Measurements from ENCODE around the gene SLC13A2.

Gene SLC13A2

DNA sequence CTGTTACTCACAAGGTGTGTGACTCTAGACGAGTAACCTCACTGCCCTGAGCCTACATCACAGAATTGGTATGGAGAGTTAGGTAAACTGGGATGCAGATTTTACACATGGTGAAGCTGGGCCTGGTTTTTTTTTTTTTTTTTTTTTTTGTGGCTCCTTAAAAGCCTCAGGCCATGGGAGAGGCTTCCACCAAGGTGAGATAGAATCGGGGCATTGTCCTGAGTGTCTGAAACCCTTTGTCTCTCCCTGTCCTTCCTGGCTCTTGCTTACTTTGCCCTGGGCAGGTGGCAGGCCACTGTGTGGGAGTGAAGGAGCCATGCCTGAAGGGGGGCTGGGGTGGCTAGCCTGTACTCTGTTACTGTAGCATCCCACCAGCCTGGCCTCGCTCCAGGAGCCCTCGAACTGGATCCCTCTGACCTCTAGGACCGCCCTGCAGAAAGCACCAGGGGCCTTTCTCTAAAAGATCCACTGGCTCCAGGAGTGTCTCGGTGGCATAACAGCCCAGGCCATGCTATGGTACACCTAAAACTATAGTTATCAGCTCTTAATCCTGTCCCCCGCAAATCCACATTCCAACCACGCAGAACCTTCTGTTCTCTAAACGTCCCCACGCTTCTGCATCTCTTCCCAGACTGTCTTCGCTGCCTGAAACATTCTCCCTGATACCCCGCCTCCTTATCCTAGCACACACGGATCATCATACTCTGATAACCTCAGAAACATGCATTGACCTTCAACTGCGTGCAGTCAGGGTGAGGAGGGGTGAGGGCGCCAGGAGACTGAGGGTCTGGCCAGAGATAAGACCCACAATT is 1.7 kb upstream of the SLC13A2 start:
- no peak for DNase-seq

DNA sequence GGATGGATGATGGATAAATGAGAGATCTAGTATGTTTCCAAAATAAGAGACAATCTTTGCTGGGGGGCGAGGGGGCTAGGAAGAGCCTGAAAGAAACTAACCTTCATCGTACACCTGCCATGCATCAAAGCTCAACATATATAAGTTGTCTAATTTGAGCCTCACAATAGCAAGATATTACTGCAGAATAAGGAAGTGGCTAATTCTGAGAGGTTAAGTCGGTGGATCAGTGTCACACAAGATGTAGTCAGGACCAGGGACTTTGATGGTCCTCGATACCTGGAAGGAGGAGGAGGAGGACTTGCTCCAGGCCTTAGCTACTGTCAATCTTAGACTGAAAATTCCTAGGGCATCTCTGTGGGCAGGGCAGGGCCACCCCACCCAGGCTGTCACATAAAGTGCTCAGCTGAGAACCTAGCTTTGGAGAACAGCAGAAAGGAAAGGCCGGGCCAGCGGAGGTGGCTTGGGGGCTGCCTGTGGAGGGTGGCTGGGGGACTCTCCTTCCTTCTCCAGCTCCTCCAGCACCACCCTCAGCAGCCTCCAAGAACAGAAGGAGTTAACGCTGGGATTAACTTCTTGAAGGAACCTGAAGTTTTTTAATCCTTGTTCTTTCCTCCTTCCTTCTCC is 460 bp upstream of the SLC13A2 start:
- no peak for DNase-seq

DNA sequence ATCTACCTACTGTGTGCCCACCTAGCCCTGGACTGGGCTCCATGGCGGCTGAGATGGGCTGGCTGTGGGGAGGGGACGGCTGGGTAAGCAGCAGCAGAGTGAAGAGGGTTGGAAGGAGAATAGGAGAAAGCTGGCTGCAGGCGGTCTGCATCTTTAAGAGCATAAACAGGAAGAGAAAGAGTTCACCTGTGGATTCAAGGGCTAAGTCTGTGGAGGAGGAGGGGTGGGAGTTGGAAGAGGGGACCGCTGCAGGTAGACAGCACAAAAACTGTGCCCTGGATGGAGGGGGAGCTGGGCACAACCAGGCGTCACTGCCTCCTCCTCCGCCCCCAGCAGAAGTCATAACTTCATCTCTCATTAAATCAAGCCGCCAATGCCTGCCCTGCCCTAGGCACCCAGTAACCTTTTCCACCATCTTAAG is 677 bp downstream of the SLC13A2 start:
- no peak for DNase-seq

- no peak for DNase-seq
Observed at GRCh38 chr17:28475151-28475900, 1.9 kb downstream of the SLC13A2 start.

DNA sequence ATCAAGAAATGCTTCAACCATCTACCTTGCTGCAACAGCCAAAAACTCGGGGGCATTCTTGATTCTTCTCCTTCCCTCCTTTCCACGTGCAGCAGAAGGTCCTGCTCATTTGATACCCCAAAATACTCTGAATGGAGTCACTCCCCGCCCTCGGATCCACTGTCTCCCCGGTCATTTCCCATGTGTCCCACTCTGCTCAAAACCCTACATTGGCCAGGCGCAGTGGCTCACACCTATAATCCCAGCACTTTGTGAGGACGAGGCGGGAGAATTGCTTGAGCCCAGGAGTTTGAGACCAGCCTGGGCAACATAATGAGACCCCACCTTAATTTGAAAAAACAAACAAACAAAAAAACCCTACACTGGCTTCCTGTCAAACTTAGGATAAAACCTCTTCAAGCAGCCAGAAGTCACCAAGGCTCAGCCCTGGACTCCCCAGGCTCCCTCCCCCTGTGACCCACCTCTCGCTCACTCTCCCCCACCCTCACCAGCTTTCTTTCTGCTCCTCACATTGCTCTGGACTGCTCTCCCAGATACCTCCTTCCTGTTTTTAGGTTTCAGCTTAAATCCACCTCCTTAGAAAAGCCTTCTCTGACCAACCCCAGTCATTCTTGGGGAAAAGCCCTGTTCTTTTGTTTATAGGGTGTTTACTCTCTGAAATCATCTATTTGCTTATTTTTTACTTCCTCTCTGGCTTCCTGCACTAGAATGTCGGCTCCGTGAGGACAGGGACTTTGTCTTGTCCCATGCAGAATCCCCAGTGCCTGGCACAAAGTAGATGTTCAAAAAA is 2.8 kb downstream of the SLC13A2 start:
- DNase-seq: no peak

DNA sequence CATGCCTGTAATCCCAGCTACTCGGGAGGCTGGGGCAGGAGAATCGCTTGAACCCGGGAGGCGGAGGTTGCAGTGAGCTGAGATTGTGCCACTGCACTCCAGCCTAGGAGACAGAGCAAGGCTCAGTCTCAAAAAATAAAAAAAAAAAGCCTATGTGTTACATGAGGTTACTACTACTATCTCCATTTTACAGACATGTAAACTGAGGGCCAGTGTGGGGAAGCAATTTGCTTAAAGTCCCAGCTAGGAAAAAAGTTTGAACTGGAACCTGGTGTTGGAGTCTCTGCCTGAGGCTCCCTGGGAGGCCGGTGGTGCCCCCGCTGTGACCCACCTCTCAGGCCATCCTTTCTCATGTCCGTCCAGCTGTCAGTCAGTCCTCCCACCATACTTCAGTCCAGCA is 4.5 kb downstream of the SLC13A2 start:
- DNase-seq: no peak

DNA sequence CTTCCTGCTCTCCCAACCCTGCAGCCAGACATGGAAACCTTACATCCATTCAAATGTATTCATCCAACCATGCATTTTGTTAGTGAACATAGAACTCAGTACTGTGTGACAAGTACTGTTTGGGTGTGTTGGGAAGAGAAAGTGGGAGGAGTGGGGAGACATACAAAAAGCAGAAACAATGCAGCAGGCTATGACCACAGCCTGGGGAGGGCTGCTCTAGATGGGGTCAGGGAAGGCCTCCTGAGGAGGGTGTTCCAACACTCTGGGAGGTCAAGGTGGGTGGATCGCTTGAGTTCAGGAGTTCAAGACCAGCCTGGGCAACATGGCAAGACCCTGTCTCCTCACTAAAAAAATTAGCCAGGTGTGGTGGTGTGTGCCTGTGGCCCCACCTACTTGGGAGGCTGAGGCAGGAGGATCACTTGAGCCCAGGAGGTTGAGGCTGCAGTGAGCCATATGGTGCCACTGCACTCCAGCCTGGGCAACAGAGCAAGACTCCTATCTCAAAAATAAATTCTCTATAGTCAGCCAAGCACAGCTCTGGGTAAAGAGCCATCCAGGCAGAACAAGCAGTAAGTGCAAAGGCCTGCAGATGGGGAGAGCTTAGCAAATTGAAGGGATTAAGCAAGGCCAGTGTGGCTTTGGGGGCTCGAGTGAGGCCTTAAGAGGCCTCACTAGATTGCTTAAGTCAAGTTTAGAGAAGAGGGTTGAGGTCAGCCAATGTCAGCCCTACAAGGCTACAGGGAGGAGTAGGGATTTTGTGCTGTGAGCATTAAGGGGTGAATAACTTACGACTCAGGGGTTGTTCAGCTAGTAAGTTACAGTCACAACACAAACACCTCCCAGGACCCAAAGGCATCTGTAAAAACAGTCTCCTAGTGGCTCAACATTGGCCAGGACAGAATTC is 5.5 kb downstream of the SLC13A2 start:
- no peak for DNase-seq

- no peak for DNase-seq
Observed at GRCh38 chr17:28480278-28480677, 6.8 kb downstream of the SLC13A2 start.

GRCh38 chr17:28480799-28481571 is 7.5 kb downstream of the SLC13A2 start:
- no peak for DNase-seq

DNA sequence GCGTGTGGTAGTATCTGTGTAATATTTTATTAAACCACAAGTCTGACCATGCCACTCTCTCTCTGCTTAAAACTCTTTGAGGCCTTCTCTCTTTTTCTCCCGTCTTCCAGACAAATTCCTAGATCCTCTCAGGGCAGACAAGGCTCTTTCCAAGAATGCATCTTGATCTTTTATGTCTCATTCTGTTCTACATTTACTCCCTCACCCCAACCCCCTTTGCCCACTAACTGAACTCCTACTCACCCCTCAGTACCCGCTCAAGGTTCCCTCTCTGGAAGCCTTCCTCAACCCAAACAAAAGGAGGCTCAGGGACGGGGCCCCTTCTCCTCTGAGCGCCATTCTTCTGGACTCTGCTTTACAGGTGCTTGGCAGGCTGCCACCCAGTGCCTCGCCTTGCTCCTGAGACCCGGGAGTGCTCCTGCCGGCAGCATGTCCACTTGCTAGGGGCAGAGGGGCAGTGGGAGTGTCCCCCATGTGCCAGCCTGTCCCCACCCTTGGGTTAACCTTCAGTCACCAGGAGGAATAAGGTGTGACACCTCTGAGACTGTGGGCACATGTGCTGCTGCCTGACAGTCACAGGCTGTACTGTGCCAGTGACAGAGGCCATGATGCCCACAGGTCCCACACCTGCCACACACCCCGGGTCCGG is 9.2 kb downstream of the SLC13A2 start:
- no peak for DNase-seq

DNA sequence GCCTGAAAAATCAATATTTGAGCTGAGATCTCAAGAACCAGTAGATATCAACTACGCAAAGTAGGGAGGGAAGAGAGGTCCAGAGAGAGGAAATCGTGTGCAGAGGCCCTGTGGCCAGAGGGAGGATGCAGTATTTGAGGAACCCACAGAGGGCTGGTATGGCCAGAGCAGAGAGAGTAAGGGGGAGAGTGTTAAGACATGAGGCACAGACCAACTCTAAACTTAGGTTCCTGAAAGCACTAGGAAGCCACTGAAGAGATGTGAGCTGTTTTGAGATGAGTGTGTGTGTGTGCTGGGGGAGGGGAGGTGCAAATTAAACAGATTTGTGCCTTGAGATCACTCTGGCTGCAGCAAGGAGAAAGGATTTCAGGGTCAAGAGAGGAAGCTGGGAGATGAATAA is 10.9 kb downstream of the SLC13A2 start:
- no peak for DNase-seq

DNA sequence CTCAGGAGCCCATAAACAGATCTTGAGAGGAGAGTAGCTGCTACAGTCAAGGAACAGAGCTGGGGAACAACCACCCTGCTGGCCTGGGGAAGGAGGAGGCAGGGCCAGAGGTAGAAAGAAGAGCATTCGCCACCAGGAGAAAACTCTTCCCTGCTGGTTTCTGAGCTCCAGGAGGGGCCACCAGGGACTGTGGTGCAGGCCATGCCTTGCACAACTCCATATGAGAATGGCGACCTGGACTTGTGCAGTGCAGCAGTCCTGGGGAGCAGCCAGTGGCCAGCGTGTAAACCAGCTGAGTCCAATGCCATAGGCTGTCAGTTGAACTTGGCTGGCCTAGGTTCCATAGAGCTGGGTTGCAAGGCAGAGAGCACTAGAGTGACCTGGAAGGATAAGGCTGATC is 11.6 kb downstream of the SLC13A2 start:
- DNase-seq: no peak

DNA sequence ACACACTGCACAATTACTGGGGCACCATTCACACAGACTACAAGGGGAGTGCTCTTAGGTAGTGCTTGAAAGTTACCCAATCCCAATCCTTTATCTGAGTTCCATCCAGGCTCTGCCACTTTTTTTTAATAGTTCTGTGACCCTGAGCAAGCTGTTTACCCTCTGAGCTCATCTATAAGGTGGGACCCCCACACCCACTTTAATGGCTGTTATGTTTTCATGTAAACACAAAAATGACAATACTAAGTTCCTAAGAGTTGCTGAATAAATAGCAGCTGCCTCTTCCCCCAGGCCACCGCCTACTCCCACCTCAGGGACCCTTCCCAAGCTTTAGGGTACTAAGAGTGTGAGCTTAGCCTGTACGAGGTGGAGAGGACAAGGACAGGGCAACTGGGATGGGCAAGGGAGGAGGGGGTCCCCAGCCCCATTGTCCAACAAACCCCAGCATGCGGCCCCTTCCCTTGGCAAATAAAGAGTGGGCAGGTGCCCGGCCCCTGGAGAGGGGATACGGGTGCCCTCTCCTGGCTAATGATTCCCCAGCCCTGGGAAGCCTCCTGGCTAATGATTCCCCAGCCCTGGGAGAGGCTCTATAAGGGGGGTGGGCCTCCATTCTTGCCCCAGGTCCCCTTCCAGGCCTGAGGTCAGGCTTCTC is 14.6 kb downstream of the SLC13A2 start:
- DNase-seq: no peak

DNA sequence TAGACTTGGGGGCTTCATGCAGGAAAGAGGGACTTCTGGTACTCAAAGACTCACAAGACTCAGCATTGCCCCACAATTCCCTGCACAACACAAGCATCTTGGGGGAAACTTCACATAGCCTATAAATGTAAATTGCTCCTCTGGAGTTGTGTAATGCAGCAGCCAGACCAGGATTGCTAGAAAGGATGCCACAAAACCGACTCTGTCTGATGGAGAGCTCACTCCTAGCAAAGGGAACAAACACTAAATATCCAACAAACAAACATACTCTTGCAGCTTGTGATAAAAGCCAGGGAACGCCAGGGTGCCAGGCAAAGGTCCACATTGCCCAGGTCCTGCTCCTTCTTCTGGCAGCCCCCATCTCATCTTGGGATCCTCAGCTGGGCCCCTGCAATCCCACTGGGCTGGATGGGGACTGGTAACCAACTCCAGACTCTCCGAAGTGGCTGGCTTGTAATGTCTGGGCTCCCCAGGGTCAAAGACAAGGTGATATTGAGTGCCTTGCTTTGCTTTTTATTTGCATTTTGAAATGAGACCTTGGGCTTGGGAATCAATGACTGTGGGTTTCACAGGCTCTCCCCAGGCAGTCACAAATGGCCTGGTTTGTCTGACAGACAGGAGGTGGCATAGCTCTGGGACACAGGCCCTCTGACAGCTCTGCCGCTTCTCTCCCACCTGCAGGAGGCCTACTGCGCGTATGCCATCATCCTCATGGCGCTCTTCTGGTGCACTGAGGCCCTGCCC is 15.3 kb downstream of the SLC13A2 start:
- no peak for DNase-seq

DNA sequence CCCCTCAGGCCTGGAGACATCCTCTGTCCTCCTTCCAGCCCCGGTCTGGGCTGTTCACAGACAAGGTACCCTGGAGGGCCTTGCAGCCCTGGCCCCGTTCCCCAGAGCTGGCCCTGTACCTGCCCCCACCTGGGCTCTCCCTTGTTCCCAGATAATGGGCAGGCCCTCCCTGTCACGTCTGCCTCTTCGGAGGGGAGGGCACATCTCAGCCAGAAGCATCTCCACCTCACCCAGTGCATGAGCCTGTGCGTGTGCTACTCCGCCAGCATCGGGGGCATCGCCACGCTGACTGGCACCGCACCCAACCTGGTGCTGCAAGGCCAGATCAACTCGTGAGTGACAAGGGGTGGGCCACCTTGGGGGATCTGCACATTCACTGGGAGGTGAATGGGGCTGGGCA is 17.8 kb downstream of the SLC13A2 start:
- no peak for DNase-seq

DNA sequence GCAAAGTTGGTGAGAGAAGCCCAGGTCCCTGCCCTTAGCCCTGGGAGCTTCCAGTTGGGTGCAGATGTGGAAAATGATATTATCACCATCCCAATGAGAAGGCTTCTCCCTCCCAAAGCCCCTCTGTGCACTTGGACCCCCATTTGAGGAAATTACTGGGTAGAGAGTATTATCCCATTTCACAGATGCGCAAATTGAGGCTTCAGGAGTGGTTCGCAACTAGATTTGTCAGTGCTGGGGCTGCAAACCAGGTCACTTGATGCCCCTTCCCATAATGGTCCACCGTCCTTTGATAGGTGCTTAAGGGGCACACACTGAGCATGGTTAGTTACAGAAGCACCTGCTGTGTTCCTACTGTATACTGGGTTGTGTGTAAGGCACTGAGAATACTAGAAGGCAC is 18.4 kb downstream of the SLC13A2 start:
- no peak for DNase-seq

- no peak for DNase-seq
Observed at GRCh38 chr17:28492352-28493310, 19.2 kb downstream of the SLC13A2 start.

- no peak for DNase-seq
Observed at GRCh38 chr17:28493460-28493859, 20.0 kb downstream of the SLC13A2 start.

Measured in activated CD4-positive, alpha-beta T cell treated with anti-CD3 and anti-CD28 coated beads for 4 hours (primary cell).